Measurements from ENCODE around the gene CFAP298. TPM values are rescaled to one million over a fixed set of nuclear protein-coding genes. Genes with fewer than 3 reads are reported as not detected.
A peak's percentile ranks its signal among the peaks of the same experiment; 100 is the strongest.

Gene CFAP298
- total and polyA plus RNA-seq, 2 of the 13 experiments (the other 11 are each of a cell fraction or from before 2014, with no cell fraction given): 21.2 to 62.2 TPM

GRCh38 chr21:32593690-32594089, 18.5 kb downstream of the CFAP298 start:
- H3K9me3 ChIP-seq (ENCODE audit: low read length): no peaks in the 10 kb centered on the region
- peak overlapping the region; percentile 84 for H3K27ac ChIP-seq (ENCODE audit: extremely low read length, insufficient read depth, low read length)
- BruUV-seq (replicated peaks): no TSS peak
- DNase-seq (ENCODE audit: low spot score) (no peak), FAIRE-seq (no peak), ATAC-seq (no peak)
- H3K4me2 ChIP-seq (ENCODE audit: low read depth, low read length): peak overlapping the region; percentile 71
- intact Hi-C loops (cut with micrococcal nuclease; ENCODE audit: unreplicated experiment) (loop anchor here (10.0 kb wide), 1 partner anchor 1611 kb away; no protein-coding TSS in a partner anchor), in situ Hi-C loops (cut with HindIII; ENCODE audit: extremely low pct_ligation_motif_present, low pct_unique_long_range_greater_than_20kb) (loop anchor here (5.0 kb wide), 1 partner anchor 181 kb away; the partner anchor contains the start of gene EVA1C)
- H3K4me3 ChIP-seq (replicated peaks in 1 of 3; ENCODE audit: insufficient read depth in 1 of 3, low read depth in 2 of 3, low read length in 3 of 3): peak overlapping the region in 2 of 3 experiments; percentile 35 to 59; a peak in 3 of 6 replicates
- H3K9ac ChIP-seq (ENCODE audit: insufficient read depth, low read depth, low read length): peak overlapping the region; percentile 57
- no peak overlapping the region for H2AFZ ChIP-seq (ENCODE audit: low read length)
- no peaks in the 10 kb centered on the region for H3K79me2 ChIP-seq (ENCODE audit: insufficient read depth, low read length)
- peaks cover 76% of the 10 kb centered on the region for H3K4me1 ChIP-seq (ENCODE audit: insufficient read depth, low read length)
- CTCF ChIA-PET (ENCODE audit: low intra/inter-chr PET ratio, low total read pairs): no interaction called here
- POLR2A ChIA-PET: interaction anchor here (1.2 to 1.7 kb wide), 4 partner anchors 9 to 24 kb away, joined by 4 to 9 read pairs (median 6); partner anchors contain the start of genes CFAP298 and TCP10L
- H4K20me1 ChIP-seq (ENCODE audit: insufficient read depth, low read length): no peaks in the 10 kb centered on the region
- 17% methylated on average over 5 of the region's 8 CpGs for WGBS (ENCODE audit: low lambda C conversion rate)
- no peaks in the 10 kb centered on the region for H3K36me3 ChIP-seq (replicated peaks in 1 of 2; ENCODE audit: control insufficient read depth in 1 of 2, insufficient read depth in 2 of 2, low read length in 2 of 2)
- H3K27me3 ChIP-seq (ENCODE audit: control insufficient read depth in 1 of 2, insufficient read depth in 2 of 2, low read length in 2 of 2): no peaks in the 10 kb centered on the region
- no peak for TF ChIP-seq TRAFD1 (CRISPR knock-in tag; IDR thresholded peaks at IDR 0.05; ENCODE audit: borderline replicate concordance)
- no peak for TF ChIP-seq EP300 (IDR thresholded peaks at IDR 0.05; ENCODE audit: low read depth in 2 of 2, low read length in 2 of 2)
- TF ChIP-seq EP300 (CRISPR knock-in tag; IDR thresholded peaks at IDR 0.05; ENCODE audit: borderline replicate concordance): no peak
- TF ChIP-seq SNAPC4 (CRISPR knock-in tag; IDR thresholded peaks at IDR 0.05): no peak
- no peak for TF ChIP-seq ZNF503 (CRISPR knock-in tag; IDR thresholded peaks at IDR 0.05)
- no peak for TF ChIP-seq THAP11 (CRISPR knock-in tag; IDR thresholded peaks at IDR 0.05)
- no peak for TF ChIP-seq HNF4G (IDR thresholded peaks at IDR 0.05; ENCODE audit: borderline replicate concordance, low read depth, low read length)
- TF ChIP-seq HNF4G (CRISPR knock-in tag; IDR thresholded peaks at IDR 0.05; ENCODE audit: borderline replicate concordance, low read depth): no peak
- no peak for TF ChIP-seq MZF1 (CRISPR knock-in tag; IDR thresholded peaks at IDR 0.05; ENCODE audit: borderline replicate concordance)

Measured in HepG2 (cell line).